ENCODE results near the gene CASP4. TPM values are rescaled to one million over a fixed set of nuclear protein-coding genes. Genes with fewer than 3 reads are reported as not detected.

CASP4 gene
- total RNA-seq, 6 donors from 2014 or later, result 86.7 to 157 (median 104) TPM

GRCh38 chr11:104926771-104927611 is 41.4 kb downstream of the CASP4 start:
- Histone ChIP-seq H3K27ac (no peak overlapping the region), H3K4me3 (no peak overlapping the region), H3K4me1 (no peaks in the 10 kb centered on the region), H3K36me3 (no peaks in the 10 kb centered on the region), H3K9me3 (peaks cover 0 to 4% (median 0%) of the 10 kb centered on the region in 4 donors), H3K27me3 (no peaks in the 10 kb centered on the region)
- TF ChIP-seq POLR2AphosphoS5 (IDR thresholded peaks at IDR 0.05), result no peak
- no peak for TF ChIP-seq EP300 (IDR thresholded peaks at IDR 0.05)
- no peak for TF ChIP-seq CTCF (IDR thresholded peaks at IDR 0.05)
- TF ChIP-seq POLR2A (IDR thresholded peaks at IDR 0.05), result no peak
- 78 to 92% methylated on average over 5 to 9 of the region's 9 CpGs for WGBS, 2 donors
- no peak for DNase-seq
- no peak for ATAC-seq (ENCODE audit: low FRiP score in 2 of 2)

GRCh38 chr11:104925850-104926249 is 42.5 kb downstream of the CASP4 start:
- DNase-seq (no peak), ATAC-seq (ENCODE audit: low FRiP score in 2 of 2) (no peak)
- WGBS, 2 donors, result 97% methylated on average over 6 of the region's 6 CpGs; no CpG with 5 or more reads in 1 of the 2 donors
- TF ChIP-seq CTCF (IDR thresholded peaks at IDR 0.05) (no peak), POLR2A (IDR thresholded peaks at IDR 0.05) (no peak), EP300 (IDR thresholded peaks at IDR 0.05) (no peak), POLR2AphosphoS5 (IDR thresholded peaks at IDR 0.05) (no peak)
- no peaks in the 10 kb centered on the region for H3K27me3 ChIP-seq
- H3K9me3 ChIP-seq, result peaks cover 0 to 4% (median 0%) of the 10 kb centered on the region in 4 donors
- H3K27ac ChIP-seq, result no peak overlapping the region
- no peaks in the 10 kb centered on the region for H3K36me3 ChIP-seq
- H3K4me3 ChIP-seq, result no peak overlapping the region
- no peaks in the 10 kb centered on the region for H3K4me1 ChIP-seq

GRCh38 chr11:104918113-104918824 is 50.1 kb downstream of the CASP4 start:
- Histone ChIP-seq H3K27me3 (no peaks in the 10 kb centered on the region), H3K9me3 (no peaks in the 10 kb centered on the region), H3K36me3 (no peaks in the 10 kb centered on the region), H3K27ac (peak overlapping the region; percentile 54 to 84 (median 74)), H3K4me1 (peaks cover 0 to 26% (median 7%) of the 10 kb centered on the region in 4 donors), H3K4me3 (peak overlapping the region in 3 of 4 donors; percentile 33 to 46 (median 44))
- DNase-seq, result no peak
- WGBS, 2 donors, result 15 to 16% methylated on average over 6 of the region's 6 CpGs
- no peak for TF ChIP-seq POLR2AphosphoS5 (IDR thresholded peaks at IDR 0.05)
- peak in 2 of 4 donors; percentile 31 to 47 for TF ChIP-seq POLR2A (IDR thresholded peaks at IDR 0.05)
- peak in 1 of 2 donors; percentile 75 for ATAC-seq (ENCODE audit: low FRiP score in 2 of 2)

DNA sequence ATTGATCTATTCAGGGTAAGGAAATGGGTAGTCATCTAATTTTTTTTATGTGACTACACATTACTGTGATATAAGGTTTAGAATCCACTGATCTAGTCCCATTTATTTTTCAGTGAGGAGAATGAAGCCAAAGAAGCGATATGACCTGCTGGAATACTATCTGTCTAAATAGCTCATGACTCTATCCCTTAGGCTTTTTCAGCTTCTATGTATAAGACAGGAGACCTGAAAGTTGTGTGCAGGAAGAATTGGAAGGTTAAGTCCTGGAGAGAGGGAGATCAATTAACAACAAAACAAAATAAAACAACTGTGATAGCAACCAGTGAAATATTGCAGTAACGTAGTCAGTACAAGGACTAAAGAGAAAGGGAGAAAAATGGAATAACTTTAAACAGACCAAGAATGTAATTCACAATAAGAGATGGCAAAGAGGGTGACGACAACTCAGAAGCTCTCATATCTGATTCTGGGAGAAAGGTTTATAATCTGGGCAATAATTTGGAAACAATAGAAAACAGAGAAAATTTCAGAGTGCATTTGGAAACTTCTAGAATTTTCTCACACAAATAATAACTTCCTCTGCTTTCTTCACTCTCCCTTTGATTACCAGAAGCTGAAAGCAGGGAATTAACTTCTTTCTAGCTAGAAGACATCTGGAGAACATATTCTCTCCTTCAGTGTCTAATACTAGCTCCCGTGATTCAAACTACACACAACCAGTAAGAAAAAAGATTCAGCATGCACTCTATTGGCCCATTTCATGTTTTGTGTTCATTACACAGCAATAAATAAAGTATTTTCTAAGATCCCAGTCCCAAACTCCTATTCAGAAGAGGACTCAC is 50.9 kb downstream of the CASP4 start:
- no peak for TF ChIP-seq CTCF (IDR thresholded peaks at IDR 0.05)
- no peak for TF ChIP-seq POLR2A (IDR thresholded peaks at IDR 0.05)
- TF ChIP-seq EP300 (IDR thresholded peaks at IDR 0.05), result no peak
- TF ChIP-seq POLR2AphosphoS5 (IDR thresholded peaks at IDR 0.05), result no peak
- Histone ChIP-seq H3K36me3 (no peaks in the 10 kb centered on the region), H3K27ac (peak overlapping the region; percentile 54 to 84 (median 74)), H3K9me3 (no peaks in the 10 kb centered on the region), H3K4me1 (peaks cover 0 to 26% (median 7%) of the 10 kb centered on the region in 4 donors), H3K4me3 (peak overlapping the region in 3 of 4 donors; percentile 33 to 46 (median 44)), H3K27me3 (no peaks in the 10 kb centered on the region)
- 17 to 36% methylated on average over 4 of the region's 4 CpGs for WGBS, 2 donors
- ATAC-seq (ENCODE audit: low FRiP score in 2 of 2), result peak in 1 of 2 donors; percentile 51
- no peak for DNase-seq
